ENCODE results near the gene NAV2.

The NAV2 gene

DNA sequence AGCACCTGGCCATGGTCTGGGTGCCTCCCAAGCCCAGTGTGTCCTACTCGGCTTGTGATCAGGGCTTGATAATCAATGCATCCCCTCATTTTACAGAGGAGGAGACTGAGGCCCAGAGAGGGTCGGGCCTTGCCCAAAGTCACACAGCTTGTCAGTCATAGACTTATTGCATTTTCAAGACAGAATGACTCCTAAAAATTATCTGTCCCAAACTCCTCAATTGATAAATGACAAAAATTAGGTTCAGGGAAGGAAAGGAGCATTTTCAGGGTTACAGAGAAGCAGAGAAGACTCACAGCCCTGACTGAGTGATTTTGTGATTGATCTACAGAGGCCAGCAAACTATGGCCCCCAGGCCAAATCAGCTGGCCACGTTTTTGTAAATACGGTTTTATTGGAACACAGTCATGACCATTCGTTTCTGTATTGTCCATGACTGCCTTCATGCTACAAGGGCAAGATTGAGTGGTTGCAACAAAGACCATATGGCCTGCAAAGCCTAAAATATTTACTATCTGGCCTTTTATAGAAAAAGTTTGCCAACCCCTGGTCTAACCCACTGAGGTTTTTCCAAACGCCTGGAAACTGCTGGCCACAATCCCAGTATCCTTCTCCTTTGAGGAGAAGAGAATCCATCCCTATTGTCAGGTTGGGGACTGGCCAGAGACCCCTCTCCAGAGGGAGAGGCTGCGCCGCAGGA lies 35.1 kb upstream of the NAV2 start:
- H3K4me1 ChIP-seq (ENCODE audit: insufficient read depth, low read length) = peaks cover 35% of the 10 kb centered on the region
- H3K9me3 ChIP-seq (ENCODE audit: control insufficient read depth, insufficient read depth, low read length) = no peaks in the 10 kb centered on the region

DNA sequence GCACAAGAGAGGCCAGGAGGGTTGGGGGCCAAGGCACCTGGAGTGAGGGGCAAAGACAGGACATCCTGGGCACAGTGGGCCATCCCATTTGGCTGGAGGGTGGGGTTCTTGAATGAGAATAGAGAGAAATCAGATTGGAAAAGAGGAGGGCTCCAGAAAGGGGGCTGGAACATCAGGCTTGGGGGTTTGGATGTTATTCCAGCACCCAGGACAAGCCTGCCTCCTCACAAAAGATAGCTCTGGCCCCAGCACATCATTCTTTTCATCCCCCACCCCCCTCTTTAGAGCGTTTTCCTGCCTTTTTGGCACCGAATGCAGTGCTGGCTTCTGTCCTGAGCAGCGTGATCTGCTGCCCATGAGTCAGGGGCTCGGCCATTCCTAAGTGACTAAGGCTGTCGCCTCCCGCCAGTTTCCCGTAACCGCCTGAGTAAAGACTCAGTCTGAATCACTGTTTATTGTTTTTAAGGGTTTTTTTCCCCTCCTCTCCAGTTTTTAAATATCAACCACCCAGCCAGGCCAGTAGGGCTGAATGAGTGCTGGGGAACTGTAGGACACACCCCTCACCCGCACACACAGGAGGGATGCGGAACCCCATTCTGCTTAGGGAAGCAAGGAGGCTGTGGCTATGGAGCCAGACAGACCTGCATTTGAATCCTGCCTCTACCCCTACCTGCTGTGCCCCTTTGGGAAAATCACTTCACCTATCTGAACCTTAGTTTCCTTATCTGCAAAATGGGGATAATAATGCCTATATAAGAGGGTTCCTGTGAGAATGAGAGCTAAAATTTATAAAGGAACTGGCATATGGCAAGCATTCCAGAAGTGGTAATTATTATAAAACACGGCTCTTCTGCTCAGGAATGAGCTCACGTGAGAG lies 32.4 kb upstream of the NAV2 start:
- Histone ChIP-seq H3K36me3 (ENCODE audit: insufficient read depth, low read length) (no peaks in the 10 kb centered on the region), H3K4me1 (ENCODE audit: insufficient read depth, low read length) (peaks cover 18% of the 10 kb centered on the region), H3K9ac (ENCODE audit: low read depth, low read length) (0 out of 2 replicates have a peak overlapping the region, but pooled peaks have one; percentile 1), H3K9me3 (ENCODE audit: control insufficient read depth, insufficient read depth, low read length) (no peaks in the 10 kb centered on the region)

More for the DNA sequence above, 35.1 kb upstream of the NAV2 start:
- no peak overlapping the region for H3K9ac ChIP-seq (ENCODE audit: low read depth, low read length)
- no peaks in the 10 kb centered on the region for H3K36me3 ChIP-seq (ENCODE audit: insufficient read depth, low read length)

DNA sequence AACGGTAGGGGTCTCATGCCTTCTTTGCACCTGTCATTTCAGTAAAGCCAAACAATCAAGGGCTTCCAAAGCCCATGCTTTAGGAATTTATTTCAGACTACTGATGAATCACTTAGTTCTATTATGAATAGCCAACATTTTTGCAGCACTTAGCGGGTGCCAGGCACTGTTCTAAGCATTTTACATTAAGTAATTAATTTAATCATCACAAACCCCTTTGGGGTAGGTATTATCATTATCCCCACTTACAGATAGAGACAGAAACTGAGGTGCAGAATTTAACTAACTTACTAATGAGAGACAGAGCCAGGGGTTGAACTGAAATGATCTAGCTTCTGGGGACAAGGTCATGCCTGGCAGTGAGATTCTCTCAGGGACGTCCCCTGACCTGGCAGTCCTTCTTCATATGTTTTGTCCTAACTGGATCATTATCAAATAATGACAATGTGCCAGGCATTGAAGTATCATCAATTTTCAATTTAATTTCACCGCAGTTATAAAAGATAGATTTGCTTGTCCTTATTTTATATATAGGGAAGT lies 31.7 kb upstream of the NAV2 start:
- H3K9ac ChIP-seq (ENCODE audit: low read depth, low read length) = no peak overlapping the region
- H3K4me1 ChIP-seq (ENCODE audit: insufficient read depth, low read length) = peaks cover 17% of the 10 kb centered on the region
- no peaks in the 10 kb centered on the region for H3K36me3 ChIP-seq (ENCODE audit: insufficient read depth, low read length)
- H3K9me3 ChIP-seq (ENCODE audit: control insufficient read depth, insufficient read depth, low read length) = no peaks in the 10 kb centered on the region

DNA sequence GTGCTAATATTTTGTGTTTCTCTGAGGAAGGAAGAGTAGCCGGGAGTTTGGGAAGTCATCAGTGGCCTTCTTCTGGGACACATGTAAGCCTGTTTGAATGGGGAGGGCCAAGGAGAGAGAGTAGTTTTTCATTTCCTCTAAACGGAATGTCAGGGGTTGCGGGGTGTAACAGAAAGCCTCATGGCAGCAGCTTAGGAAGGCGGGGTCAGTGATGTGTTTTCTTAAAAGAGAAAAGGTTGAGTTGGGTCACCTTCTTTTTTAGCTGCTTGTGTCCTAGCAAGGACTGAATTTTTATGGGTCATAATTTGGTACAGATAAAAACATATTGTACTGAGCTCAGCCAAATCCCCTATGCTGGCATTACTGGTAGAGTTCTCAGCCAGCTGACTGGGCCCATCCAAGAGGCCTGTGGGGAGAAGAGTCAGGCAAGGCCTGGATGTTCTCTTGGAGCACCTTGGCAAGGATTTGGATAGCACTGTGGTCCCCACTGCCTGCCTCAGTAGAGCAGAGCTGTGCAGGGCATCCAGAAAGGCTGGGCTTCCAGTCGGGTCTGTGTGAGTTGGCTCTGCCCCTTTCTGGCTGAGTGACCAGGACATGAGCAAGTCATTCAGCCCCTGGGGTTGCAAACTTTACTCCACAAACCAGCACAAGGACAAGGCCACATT lies 29.4 kb upstream of the NAV2 start:
- Histone ChIP-seq H3K9ac (ENCODE audit: low read depth, low read length) (no peak overlapping the region), H3K36me3 (ENCODE audit: insufficient read depth, low read length) (no peaks in the 10 kb centered on the region), H3K4me1 (ENCODE audit: insufficient read depth, low read length) (peaks cover 7% of the 10 kb centered on the region; the same call in 1 of the 2 replicates), H3K9me3 (ENCODE audit: control insufficient read depth, insufficient read depth, low read length) (no peaks in the 10 kb centered on the region)

DNA sequence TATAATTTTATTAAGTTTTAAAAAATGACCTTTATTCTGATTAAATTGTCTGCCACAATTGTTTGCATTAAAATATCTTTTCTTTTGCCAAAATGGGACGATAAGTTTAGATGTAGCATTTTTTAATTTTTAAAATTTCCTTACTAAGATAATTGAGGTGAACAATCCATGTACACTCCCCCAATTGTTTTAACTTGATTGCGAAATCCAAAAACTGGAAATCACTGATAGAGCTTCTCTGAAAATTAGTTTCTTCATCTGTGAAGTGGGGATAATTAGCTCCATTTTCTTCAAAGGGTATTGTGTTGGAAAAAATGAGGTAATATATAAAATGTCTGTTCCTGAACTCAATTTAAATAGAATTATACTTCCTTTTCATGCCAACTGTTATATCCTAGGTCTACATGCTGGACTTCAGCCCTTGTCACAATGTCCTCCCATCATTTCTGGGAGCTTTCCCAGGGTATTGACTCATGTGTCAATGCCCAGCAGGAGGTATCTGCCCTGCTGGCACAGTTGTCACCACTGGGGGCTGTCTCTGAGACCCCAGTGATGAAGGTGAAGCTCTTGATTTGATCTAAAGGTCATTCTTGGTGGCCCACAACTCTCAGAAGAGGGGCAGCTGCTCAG lies 28.7 kb upstream of the NAV2 start:
- H3K9me3 ChIP-seq (ENCODE audit: control insufficient read depth, insufficient read depth, low read length) = no peaks in the 10 kb centered on the region

DNA sequence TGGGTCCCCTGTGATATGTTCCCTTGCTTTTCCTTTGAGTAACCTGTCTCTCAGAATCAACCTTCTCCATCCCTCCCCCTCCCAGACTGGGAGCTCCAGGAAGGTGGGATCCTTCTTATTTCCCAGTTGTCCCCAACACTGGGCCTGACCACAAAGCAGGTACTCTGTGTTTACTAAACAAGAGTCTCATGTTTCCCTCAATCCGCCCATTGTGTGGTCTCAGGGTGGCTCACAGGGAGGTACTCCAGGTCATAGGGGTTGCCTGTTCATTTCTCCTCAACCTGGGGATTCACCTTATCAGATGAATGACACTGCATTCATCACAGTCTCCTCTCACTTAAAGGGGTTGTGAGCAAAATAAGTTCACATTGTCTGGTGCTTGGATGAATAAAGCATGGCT lies 26.4 kb upstream of the NAV2 start:
- Histone ChIP-seq H3K9me3 (ENCODE audit: control insufficient read depth, insufficient read depth, low read length) (no peaks in the 10 kb centered on the region), H3K4me1 (ENCODE audit: insufficient read depth, low read length) (no peaks in the 10 kb centered on the region; the same call in 1 of the 2 replicates), H3K9ac (ENCODE audit: low read depth, low read length) (no peak overlapping the region), H3K36me3 (ENCODE audit: insufficient read depth, low read length) (no peaks in the 10 kb centered on the region)

More for the DNA sequence above, 28.7 kb upstream of the NAV2 start:
- H3K9ac ChIP-seq (ENCODE audit: low read depth, low read length) = no peak overlapping the region
- peaks cover 7% of the 10 kb centered on the region; the same call in 1 of the 2 replicates for H3K4me1 ChIP-seq (ENCODE audit: insufficient read depth, low read length)
- H3K36me3 ChIP-seq (ENCODE audit: insufficient read depth, low read length) = no peaks in the 10 kb centered on the region

DNA sequence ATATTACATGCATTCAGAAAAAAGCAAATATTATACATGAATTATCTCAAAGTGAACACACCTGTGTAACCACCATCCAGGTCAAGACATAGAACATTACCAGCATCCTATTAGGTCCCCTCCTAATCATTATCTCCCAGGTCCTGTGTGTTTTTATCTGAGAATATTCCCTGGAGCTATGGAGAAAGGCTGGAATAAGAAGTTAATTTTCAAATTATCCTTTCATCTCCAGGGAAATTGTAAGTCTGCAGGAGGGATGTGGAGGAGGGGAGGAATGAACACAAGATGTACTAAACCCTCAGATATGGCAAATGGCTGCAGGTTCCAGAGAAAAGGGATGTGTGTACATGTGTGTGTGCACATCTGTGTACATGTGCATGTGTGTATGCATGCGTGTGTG lies 25.2 kb upstream of the NAV2 start:
- H3K4me1 ChIP-seq (ENCODE audit: insufficient read depth, low read length) = no peaks in the 10 kb centered on the region; the same call in 1 of the 2 replicates
- H3K9me3 ChIP-seq (ENCODE audit: control insufficient read depth, insufficient read depth, low read length) = no peaks in the 10 kb centered on the region
- H3K9ac ChIP-seq (ENCODE audit: low read depth, low read length) = no peak overlapping the region
- H3K36me3 ChIP-seq (ENCODE audit: insufficient read depth, low read length) = no peaks in the 10 kb centered on the region

DNA sequence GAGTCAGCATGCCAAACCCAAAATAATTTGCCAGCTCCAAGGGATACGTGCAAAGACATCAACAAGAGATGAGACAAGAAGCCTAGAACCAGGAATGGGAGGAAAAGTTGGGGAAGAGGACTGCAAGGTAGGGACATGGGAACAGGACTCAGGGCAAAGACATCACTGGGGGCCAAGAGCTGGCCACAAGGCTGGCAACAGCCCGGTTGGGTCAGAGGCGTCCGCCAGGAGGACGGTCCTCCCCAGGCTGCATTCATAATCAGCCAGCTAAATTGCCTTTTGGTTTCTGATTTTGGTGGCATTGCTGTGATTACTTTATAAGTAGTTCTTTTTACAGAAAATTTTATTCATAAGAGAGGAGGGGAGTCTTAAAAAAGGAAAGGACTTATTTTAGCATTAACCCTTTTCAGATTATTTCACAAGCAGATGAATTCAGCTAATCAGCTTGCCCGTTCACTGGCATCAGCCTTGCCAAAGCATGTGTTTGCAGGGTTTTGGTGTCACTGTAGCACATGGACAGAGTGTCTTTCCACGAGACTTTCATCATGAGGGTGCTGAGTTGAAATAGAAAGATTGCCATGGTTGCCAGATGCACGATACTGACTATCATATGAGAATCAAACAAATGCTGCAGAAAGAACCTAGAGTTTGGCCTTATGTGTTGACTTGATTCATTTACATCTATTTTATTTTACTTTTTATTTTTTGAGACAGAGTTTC lies 23.2 kb upstream of the NAV2 start:
- Histone ChIP-seq H3K36me3 (ENCODE audit: insufficient read depth, low read length) (no peaks in the 10 kb centered on the region), H3K4me1 (ENCODE audit: insufficient read depth, low read length) (no peaks in the 10 kb centered on the region), H3K9me3 (ENCODE audit: control insufficient read depth, insufficient read depth, low read length) (no peaks in the 10 kb centered on the region), H3K9ac (ENCODE audit: low read depth, low read length) (no peak overlapping the region)

DNA sequence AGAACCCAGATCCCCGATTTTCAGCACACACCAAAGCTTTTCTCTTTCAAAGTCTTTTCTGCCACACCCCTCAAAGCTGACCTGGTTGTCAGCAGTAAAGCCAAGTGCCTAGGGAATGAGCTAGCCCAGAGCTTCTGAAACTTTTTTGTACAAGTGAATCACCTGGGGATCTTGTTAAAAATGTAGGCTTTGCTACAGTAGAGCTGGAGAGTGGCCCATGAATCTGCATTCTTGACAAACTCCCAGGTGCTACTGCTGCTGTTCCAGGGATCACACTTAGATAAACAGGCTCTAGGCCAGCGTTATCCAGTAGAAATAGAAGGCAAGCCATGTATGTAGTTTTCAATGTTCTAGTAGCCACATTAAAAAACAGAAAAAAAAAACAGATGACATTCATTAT lies 21.8 kb upstream of the NAV2 start:
- H3K4me1 ChIP-seq (ENCODE audit: insufficient read depth, low read length) = no peaks in the 10 kb centered on the region
- no peaks in the 10 kb centered on the region for H3K36me3 ChIP-seq (ENCODE audit: insufficient read depth, low read length)
- H3K9me3 ChIP-seq (ENCODE audit: control insufficient read depth, insufficient read depth, low read length) = no peaks in the 10 kb centered on the region
- no peak overlapping the region for H3K9ac ChIP-seq (ENCODE audit: low read depth, low read length)

DNA sequence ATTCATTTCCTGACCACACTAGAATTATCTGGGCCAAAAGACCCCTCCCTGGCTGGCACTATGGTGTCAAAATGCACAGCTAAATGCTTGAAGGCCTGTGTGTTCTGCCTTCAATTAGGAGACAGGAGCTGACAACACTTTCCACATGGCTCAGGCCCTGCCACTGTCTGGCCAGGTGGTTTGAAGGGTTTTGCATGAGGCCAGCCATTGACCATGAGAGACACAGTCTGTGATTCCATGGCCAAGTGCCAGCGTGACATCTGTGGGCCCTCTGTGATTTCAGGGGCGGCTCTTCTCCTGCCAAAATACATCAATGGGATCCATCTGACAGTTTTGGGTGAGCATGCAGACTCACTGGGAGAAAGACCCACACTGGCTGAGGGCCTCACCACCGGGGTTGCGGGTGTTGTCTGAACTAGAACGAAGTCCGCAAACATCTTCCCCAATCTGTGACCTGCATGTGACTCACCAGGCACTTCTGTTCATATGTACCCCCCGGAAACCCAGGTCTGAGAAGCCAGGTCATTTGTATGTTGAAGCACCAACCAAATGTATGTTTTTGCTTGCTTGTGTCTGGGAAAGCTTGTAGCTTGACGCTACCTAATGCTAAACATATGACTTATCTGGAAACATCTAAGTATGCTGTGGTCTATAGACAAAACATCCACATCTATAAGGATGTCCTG lies 20.7 kb upstream of the NAV2 start:
- no peaks in the 10 kb centered on the region for H3K36me3 ChIP-seq (ENCODE audit: insufficient read depth, low read length)
- H3K9ac ChIP-seq (ENCODE audit: low read depth, low read length) = no peak overlapping the region
- no peaks in the 10 kb centered on the region for H3K9me3 ChIP-seq (ENCODE audit: control insufficient read depth, insufficient read depth, low read length)
- H3K4me1 ChIP-seq (ENCODE audit: insufficient read depth, low read length) = no peaks in the 10 kb centered on the region; the same call in 1 of the 2 replicates

DNA sequence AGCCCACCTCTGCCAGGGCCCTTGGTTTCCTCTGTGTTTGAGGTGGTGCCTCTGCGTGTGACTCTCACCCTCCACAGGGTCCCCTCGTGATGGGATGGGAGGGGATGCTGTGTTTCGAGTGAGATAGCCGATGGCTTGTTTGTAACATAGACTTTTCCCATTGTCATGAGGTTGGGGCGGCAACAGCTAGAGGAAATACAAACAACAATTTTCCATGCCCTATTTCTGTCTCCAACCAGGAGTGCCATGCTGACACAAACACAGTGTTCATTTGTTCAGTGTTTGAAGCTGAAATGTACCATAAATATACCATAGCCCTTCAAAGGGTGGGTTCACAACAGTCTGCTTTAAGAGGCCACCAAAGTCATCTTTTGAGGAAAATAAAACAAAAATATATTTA lies 19.5 kb upstream of the NAV2 start:
- H3K4me1 ChIP-seq (ENCODE audit: insufficient read depth, low read length) = peaks cover 3% of the 10 kb centered on the region; the same call in 1 of the 2 replicates
- H3K36me3 ChIP-seq (ENCODE audit: insufficient read depth, low read length) = no peaks in the 10 kb centered on the region
- no peaks in the 10 kb centered on the region for H3K9me3 ChIP-seq (ENCODE audit: control insufficient read depth, insufficient read depth, low read length)
- no peak overlapping the region for H3K9ac ChIP-seq (ENCODE audit: low read depth, low read length)

DNA sequence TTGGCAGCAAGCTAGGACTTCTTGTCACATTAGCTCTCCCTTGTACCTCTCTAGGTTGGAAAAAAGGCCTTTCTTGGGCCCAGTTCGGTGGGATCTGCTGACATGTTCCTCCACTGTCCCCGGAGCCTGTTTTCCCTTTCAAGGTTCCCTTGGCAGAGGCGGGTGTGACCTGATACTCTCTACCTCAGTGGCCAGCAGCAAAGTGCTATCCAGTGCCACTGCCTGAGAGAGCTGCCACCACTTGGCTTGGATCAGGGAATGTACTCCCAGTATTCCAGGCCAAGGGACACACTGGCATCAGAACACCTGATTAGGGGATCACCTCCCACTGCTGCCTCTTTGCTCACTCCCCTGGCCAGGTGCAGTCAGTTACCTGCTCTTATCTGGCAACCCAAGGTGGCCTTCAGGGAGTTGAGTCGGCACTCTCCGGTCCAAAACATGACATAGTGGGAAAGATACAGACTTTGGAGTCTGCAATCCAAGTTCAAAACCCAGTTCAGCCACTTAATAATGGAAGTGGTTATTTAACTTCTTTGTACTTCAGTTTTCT lies 17.8 kb upstream of the NAV2 start:
- no peaks in the 10 kb centered on the region for H3K9me3 ChIP-seq (ENCODE audit: control insufficient read depth, insufficient read depth, low read length)
- H3K9ac ChIP-seq (ENCODE audit: low read depth, low read length) = no peak overlapping the region
- no peaks in the 10 kb centered on the region for H3K36me3 ChIP-seq (ENCODE audit: insufficient read depth, low read length)
- peaks cover 3% of the 10 kb centered on the region; the same call in 1 of the 2 replicates for H3K4me1 ChIP-seq (ENCODE audit: insufficient read depth, low read length)

DNA sequence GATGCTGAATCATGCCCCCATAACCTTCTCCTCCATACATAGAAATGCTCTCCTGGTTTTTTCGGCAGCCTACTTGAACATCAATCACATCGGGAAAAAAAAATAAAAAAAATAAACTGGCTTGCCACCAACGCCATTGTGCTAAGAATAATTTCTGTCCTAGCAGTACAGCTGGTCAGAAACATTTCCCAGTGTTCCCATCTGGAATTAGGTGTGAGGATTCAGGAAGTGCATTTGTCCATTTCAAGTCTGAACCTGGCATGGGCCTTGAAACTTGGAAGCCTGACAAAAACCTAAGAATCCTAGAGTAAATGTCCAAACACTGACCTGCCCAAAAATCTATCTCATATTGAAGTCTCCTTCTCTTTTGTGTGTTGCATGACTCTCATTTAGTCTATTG lies 16.6 kb upstream of the NAV2 start:
- Histone ChIP-seq H3K36me3 (ENCODE audit: insufficient read depth, low read length) (no peaks in the 10 kb centered on the region), H3K9ac (ENCODE audit: low read depth, low read length) (no peak overlapping the region), H3K9me3 (ENCODE audit: control insufficient read depth, insufficient read depth, low read length) (no peaks in the 10 kb centered on the region), H3K4me1 (ENCODE audit: insufficient read depth, low read length) (peaks cover 3% of the 10 kb centered on the region; the same call in 1 of the 2 replicates)

All from ES-I3 (cell line).